Gastroesophageal sphincter (tissue), 3 donors: ENCODE measurements around the gene MRTO4.
"Not testable (repeated sequence)": the region's sequence is repeated elsewhere in the genome, so short reads cannot be mapped to it uniquely, and the experiment has no call there.

ENCODE experiments used
- EP300 ChIP-seq: sonication (generic); formaldehyde crosslinking; IDR thresholded peaks from one replicate; pipeline ENCODE4 v1.6.1; 2017; ENCODE audit warnings: antibody characterized with exemption, mild to moderate bottlenecking
- POLR2A ChIP-seq, 2 donors: fragments of 450-650 bp; IDR thresholded peaks; one replicate each; pipeline ENCODE4 v1.6.1; 2017; ENCODE audit warnings: antibody characterized with exemption in 2 of 2, mild to moderate bottlenecking in 2 of 2, moderate library complexity in 1 of 2
- POLR2AphosphoS5 ChIP-seq: sonication (generic); formaldehyde crosslinking; IDR thresholded peaks from one replicate; pipeline ENCODE4 v1.6.1; 2017; ENCODE audit warnings: antibody characterized with exemption
- TF ChIP-seq, protein P1 (sequence below), 4 experiments: fragments of 200-600 bp in 2 of 4; fragments of 450-650 bp in 2 of 4; sonication (generic) in 1 of 4; IDR thresholded peaks; one replicate each; pipeline ENCODE4 v1.5.1; 2017 to 2019; ENCODE audit warnings: antibody characterized with exemption in 4 of 4, mild to moderate bottlenecking in 2 of 4, moderate library complexity in 2 of 4

DNA sequence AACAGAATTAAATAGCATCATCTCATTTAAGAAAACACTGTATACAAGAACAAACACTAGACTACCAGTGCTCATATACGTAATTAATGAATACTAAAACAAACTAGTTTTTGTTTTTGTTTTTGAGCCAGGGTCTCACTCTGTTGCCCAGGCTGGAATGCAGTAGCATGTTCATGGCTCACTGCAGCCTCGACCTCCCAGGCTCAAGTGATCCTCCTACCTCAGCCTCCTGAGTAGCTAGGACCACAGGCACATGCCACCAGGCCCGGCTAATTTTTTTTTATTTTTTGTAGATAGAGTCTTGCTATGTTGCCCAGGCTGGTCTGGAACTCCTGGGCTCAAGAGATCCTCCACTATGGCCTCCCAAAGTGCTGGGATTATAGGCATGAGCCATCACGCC is 35.0 kb upstream of the MRTO4 start:
- TF ChIP-seq, protein P1, sequence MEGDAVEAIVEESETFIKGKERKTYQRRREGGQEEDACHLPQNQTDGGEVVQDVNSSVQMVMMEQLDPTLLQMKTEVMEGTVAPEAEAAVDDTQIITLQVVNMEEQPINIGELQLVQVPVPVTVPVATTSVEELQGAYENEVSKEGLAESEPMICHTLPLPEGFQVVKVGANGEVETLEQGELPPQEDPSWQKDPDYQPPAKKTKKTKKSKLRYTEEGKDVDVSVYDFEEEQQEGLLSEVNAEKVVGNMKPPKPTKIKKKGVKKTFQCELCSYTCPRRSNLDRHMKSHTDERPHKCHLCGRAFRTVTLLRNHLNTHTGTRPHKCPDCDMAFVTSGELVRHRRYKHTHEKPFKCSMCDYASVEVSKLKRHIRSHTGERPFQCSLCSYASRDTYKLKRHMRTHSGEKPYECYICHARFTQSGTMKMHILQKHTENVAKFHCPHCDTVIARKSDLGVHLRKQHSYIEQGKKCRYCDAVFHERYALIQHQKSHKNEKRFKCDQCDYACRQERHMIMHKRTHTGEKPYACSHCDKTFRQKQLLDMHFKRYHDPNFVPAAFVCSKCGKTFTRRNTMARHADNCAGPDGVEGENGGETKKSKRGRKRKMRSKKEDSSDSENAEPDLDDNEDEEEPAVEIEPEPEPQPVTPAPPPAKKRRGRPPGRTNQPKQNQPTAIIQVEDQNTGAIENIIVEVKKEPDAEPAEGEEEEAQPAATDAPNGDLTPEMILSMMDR (IDR thresholded peaks at IDR 0.05), result not testable (repeated sequence)
- not testable (repeated sequence) for TF ChIP-seq POLR2A (IDR thresholded peaks at IDR 0.05); EP300; POLR2AphosphoS5
